Measurements from ENCODE around the gene OCA2. TPM values are rescaled to one million over a fixed set of nuclear protein-coding genes. Genes with fewer than 3 reads are reported as not detected.

Gene OCA2
- total RNA-seq, 1 donor from 2014 or later, result 1.0 TPM

- DNase-seq (ENCODE audit: low spot score in 2 of 2, unreplicated experiment in 2 of 2), result no peak
- Mint-ChIP-seq H3K4me1 (no peaks in the 10 kb centered on the region), H3K4me3 (no peak overlapping the region), H3K27me3 (ENCODE audit: low read depth) (peaks cover 4% of the 10 kb centered on the region), H3K9me3 (peaks cover 5% of the 10 kb centered on the region), H3K27ac (no peak overlapping the region), H3K36me3 (no peaks in the 10 kb centered on the region)
- TF ChIP-seq CTCF (IDR thresholded peaks at IDR 0.05; ENCODE audit: unreplicated experiment), result no peak
These were observed 97.5 kb downstream of the OCA2 start for GRCh38 chr15:28001641-28002040.

GRCh38 chr15:27993996-27994780 is 104.9 kb downstream of the OCA2 start:
- no peak overlapping the region for H3K27ac Mint-ChIP-seq
- peaks cover 2% of the 10 kb centered on the region for H3K4me1 Mint-ChIP-seq
- TF ChIP-seq CTCF (IDR thresholded peaks at IDR 0.05; ENCODE audit: unreplicated experiment), result no peak
- H3K4me3 Mint-ChIP-seq, result no peak overlapping the region
- H3K36me3 Mint-ChIP-seq, result no peaks in the 10 kb centered on the region
- peaks cover 9% of the 10 kb centered on the region for H3K9me3 Mint-ChIP-seq
- DNase-seq (ENCODE audit: low spot score in 2 of 2, unreplicated experiment in 2 of 2), result no peak
- H3K27me3 Mint-ChIP-seq (ENCODE audit: low read depth), result peaks cover 11% of the 10 kb centered on the region

- Mint-ChIP-seq H3K36me3 (no peaks in the 10 kb centered on the region), H3K9me3 (peaks cover 9% of the 10 kb centered on the region), H3K4me1 (peaks cover 2% of the 10 kb centered on the region), H3K27ac (no peak overlapping the region), H3K4me3 (no peak overlapping the region), H3K27me3 (ENCODE audit: low read depth) (peaks cover 11% of the 10 kb centered on the region)
- no peak for DNase-seq (ENCODE audit: low spot score in 2 of 2, unreplicated experiment in 2 of 2)
- TF ChIP-seq CTCF (IDR thresholded peaks at IDR 0.05; ENCODE audit: unreplicated experiment), result no peak
These were observed 105.6 kb downstream of the OCA2 start for GRCh38 chr15:27993544-27993943.

GRCh38 chr15:27990521-27991515 is 108.3 kb downstream of the OCA2 start:
- no peak overlapping the region for H3K27ac Mint-ChIP-seq
- no peaks in the 10 kb centered on the region for H3K36me3 Mint-ChIP-seq
- H3K9me3 Mint-ChIP-seq, result no peaks in the 10 kb centered on the region
- DNase-seq (ENCODE audit: low spot score in 2 of 2, unreplicated experiment in 2 of 2), result no peak
- peaks cover 11% of the 10 kb centered on the region for H3K27me3 Mint-ChIP-seq (ENCODE audit: low read depth)
- H3K4me1 Mint-ChIP-seq, result peaks cover 2% of the 10 kb centered on the region
- no peak for TF ChIP-seq CTCF (IDR thresholded peaks at IDR 0.05; ENCODE audit: unreplicated experiment)
- no peak overlapping the region for H3K4me3 Mint-ChIP-seq

GRCh38 chr15:27989838-27990237 is 109.3 kb downstream of the OCA2 start:
- Mint-ChIP-seq H3K36me3 (no peaks in the 10 kb centered on the region), H3K9me3 (no peaks in the 10 kb centered on the region), H3K27ac (no peak overlapping the region), H3K4me3 (no peak overlapping the region), H3K27me3 (ENCODE audit: low read depth) (peaks cover 8% of the 10 kb centered on the region), H3K4me1 (peaks cover 2% of the 10 kb centered on the region)
- no peak for DNase-seq (ENCODE audit: low spot score in 2 of 2, unreplicated experiment in 2 of 2)
- no peak for TF ChIP-seq CTCF (IDR thresholded peaks at IDR 0.05; ENCODE audit: unreplicated experiment)

Measured in mesothelial cell of epicardium (in vitro differentiated cells).